ENCODE data around the gene ZCCHC2.
A peak's percentile ranks its signal among the peaks of the same experiment; 100 is the strongest.

The ZCCHC2 gene

DNA sequence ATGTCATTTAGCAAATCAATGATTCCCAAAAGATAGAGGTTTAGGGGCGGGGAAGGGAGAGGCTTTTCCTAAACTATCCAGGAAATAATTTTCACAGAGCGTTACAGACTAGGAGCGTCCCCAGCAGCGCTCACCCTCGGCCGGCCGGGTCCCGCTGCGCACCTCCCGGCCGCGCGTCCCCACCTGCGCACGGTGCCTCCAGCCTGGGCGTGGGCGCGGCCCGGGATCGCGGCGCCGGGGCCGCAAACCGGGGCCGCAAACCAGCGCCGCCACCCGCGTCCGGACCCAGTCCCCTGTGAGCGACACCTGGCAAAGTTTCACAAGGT, 684 bp upstream of the ZCCHC2 start:
- Histone ChIP-seq H3K27me3 (replicated peaks; ENCODE audit: control insufficient read depth, insufficient read depth, low read length, poor library complexity, severe bottlenecking) (no peaks in the 10 kb centered on the region), H3K4me1 (ENCODE audit: control insufficient read depth, insufficient read depth, low read length, poor library complexity, severe bottlenecking) (peaks cover 19% of the 10 kb centered on the region), H3K36me3 (ENCODE audit: control insufficient read depth, insufficient read depth, low read length) (no peaks in the 10 kb centered on the region), H3K27ac (ENCODE audit: insufficient read depth, low read length, poor library complexity, severe bottlenecking) (peak overlapping the region; percentile 82), H3K9me3 (ENCODE audit: control insufficient read depth, low read length) (no peaks in the 10 kb centered on the region), H3K4me3 (ENCODE audit: insufficient read depth, low read depth, low read length, poor library complexity, severe bottlenecking) (peak overlapping the region; percentile 98)
- no peak for DNase-seq

DNA sequence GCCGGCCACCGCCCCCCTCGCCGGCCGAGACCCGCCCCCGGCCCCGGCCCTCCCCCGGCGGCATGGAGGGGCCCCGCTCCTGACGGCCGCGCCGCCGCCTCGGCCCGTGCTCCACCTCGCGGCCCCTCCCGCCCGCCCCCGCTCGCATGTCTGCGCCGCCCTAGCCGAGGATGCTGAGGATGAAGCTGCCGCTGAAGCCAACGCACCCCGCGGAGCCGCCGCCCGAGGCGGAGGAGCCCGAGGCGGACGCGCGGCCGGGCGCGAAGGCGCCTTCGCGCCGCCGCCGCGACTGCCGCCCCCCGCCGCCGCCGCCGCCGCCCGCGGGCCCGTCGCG, 397 bp downstream of the ZCCHC2 start:
- Histone ChIP-seq H3K4me3 (ENCODE audit: insufficient read depth, low read depth, low read length, poor library complexity, severe bottlenecking) (no peak overlapping the region), H3K36me3 (ENCODE audit: control insufficient read depth, insufficient read depth, low read length) (no peaks in the 10 kb centered on the region), H3K27ac (ENCODE audit: insufficient read depth, low read length, poor library complexity, severe bottlenecking) (peak overlapping the region; percentile 82), H3K4me1 (ENCODE audit: control insufficient read depth, insufficient read depth, low read length, poor library complexity, severe bottlenecking) (peaks cover 19% of the 10 kb centered on the region), H3K27me3 (replicated peaks; ENCODE audit: control insufficient read depth, insufficient read depth, low read length, poor library complexity, severe bottlenecking) (no peaks in the 10 kb centered on the region), H3K9me3 (ENCODE audit: control insufficient read depth, low read length) (no peaks in the 10 kb centered on the region)
- DNase-seq: no peak

GRCh38 chr18:62523631-62524439, 1.0 kb downstream of the ZCCHC2 start:
- Histone ChIP-seq H3K9me3 (ENCODE audit: control insufficient read depth, low read length) (no peaks in the 10 kb centered on the region), H3K27me3 (replicated peaks; ENCODE audit: control insufficient read depth, insufficient read depth, low read length, poor library complexity, severe bottlenecking) (no peaks in the 10 kb centered on the region), H3K4me1 (ENCODE audit: control insufficient read depth, insufficient read depth, low read length, poor library complexity, severe bottlenecking) (peaks cover 19% of the 10 kb centered on the region), H3K36me3 (ENCODE audit: control insufficient read depth, insufficient read depth, low read length) (no peaks in the 10 kb centered on the region), H3K27ac (ENCODE audit: insufficient read depth, low read length, poor library complexity, severe bottlenecking) (peak overlapping the region; percentile 93), H3K4me3 (ENCODE audit: insufficient read depth, low read depth, low read length, poor library complexity, severe bottlenecking) (peak overlapping the region; percentile 96)
- peak; percentile 20 to 33 (median 32) for DNase-seq

DNA sequence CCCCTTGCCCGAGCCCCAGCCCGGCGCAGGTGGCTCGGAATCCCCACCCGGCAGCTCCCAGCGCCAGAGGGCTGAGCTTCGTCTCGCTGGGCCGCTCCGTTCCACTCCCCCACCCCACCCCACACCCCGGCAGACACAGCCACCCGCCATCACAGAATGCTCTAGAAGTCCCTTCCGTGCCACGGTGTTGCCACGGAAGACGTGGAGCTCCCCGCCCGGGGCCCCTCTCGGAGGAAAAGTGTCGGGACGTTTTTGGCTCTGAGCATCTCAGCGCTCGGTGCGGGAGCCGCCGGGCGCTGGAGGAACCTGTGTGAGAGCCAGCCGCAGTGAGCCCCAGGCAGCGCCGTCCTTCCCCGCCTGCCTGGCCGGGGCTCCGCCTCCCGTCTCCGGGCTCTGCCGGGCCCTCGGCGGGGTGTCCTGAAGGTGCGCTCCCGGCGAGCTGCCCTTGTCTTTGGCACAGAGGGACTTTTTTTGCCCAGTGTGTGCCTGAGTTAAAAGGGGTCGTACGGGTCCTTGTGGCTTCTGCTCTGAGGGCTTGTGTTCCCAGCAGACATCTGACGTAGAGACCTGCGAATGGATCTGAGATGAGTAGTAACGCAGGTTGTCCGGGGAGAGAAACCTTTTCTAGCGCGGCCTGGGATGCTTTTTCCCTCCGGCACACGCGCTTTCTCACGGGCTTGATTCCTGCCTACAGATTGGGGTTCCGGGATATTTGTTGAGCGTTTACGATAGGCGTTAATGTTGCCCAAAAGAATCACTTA, 1.8 kb downstream of the ZCCHC2 start:
- Histone ChIP-seq H3K4me3 (ENCODE audit: insufficient read depth, low read depth, low read length, poor library complexity, severe bottlenecking) (peak overlapping the region; percentile 96), H3K4me1 (ENCODE audit: control insufficient read depth, insufficient read depth, low read length, poor library complexity, severe bottlenecking) (peaks cover 19% of the 10 kb centered on the region), H3K27me3 (replicated peaks; ENCODE audit: control insufficient read depth, insufficient read depth, low read length, poor library complexity, severe bottlenecking) (no peaks in the 10 kb centered on the region), H3K9me3 (ENCODE audit: control insufficient read depth, low read length) (no peaks in the 10 kb centered on the region), H3K27ac (ENCODE audit: insufficient read depth, low read length, poor library complexity, severe bottlenecking) (peak overlapping the region; percentile 93), H3K36me3 (ENCODE audit: control insufficient read depth, insufficient read depth, low read length) (no peaks in the 10 kb centered on the region)
- DNase-seq: peak; percentile 34 to 48 (median 45)

GRCh38 chr18:62525608-62526007, 2.8 kb downstream of the ZCCHC2 start:
- H3K27me3 ChIP-seq (replicated peaks; ENCODE audit: control insufficient read depth, insufficient read depth, low read length, poor library complexity, severe bottlenecking): no peaks in the 10 kb centered on the region
- DNase-seq: no peak
- H3K36me3 ChIP-seq (ENCODE audit: control insufficient read depth, insufficient read depth, low read length): no peaks in the 10 kb centered on the region
- peaks cover 19% of the 10 kb centered on the region for H3K4me1 ChIP-seq (ENCODE audit: control insufficient read depth, insufficient read depth, low read length, poor library complexity, severe bottlenecking)
- no peaks in the 10 kb centered on the region for H3K9me3 ChIP-seq (ENCODE audit: control insufficient read depth, low read length)
- H3K4me3 ChIP-seq (ENCODE audit: insufficient read depth, low read depth, low read length, poor library complexity, severe bottlenecking): peak overlapping the region; percentile 96
- H3K27ac ChIP-seq (ENCODE audit: insufficient read depth, low read length, poor library complexity, severe bottlenecking): peak overlapping the region; percentile 93

- H3K9me3 ChIP-seq (ENCODE audit: control insufficient read depth, low read length): no peaks in the 10 kb centered on the region
- peak; percentile 62 to 65 (median 62) for DNase-seq
Measured at GRCh38 chr18:62526098-62527025, 3.5 kb downstream of the ZCCHC2 start.

GRCh38 chr18:62529597-62529996, 6.8 kb downstream of the ZCCHC2 start:
- Histone ChIP-seq H3K4me1 (ENCODE audit: control insufficient read depth, insufficient read depth, low read length, poor library complexity, severe bottlenecking) (peaks cover 10% of the 10 kb centered on the region), H3K36me3 (ENCODE audit: control insufficient read depth, insufficient read depth, low read length) (no peaks in the 10 kb centered on the region), H3K27me3 (replicated peaks; ENCODE audit: control insufficient read depth, insufficient read depth, low read length, poor library complexity, severe bottlenecking) (no peaks in the 10 kb centered on the region), H3K27ac (ENCODE audit: insufficient read depth, low read length, poor library complexity, severe bottlenecking) (no peak overlapping the region), H3K9me3 (ENCODE audit: control insufficient read depth, low read length) (no peaks in the 10 kb centered on the region), H3K4me3 (ENCODE audit: insufficient read depth, low read depth, low read length, poor library complexity, severe bottlenecking) (no peak overlapping the region)
- DNase-seq: no peak

More at GRCh38 chr18:62526098-62527025, 3.5 kb downstream of the ZCCHC2 start:
- Histone ChIP-seq H3K4me3 (ENCODE audit: insufficient read depth, low read depth, low read length, poor library complexity, severe bottlenecking) (peak overlapping the region; percentile 96), H3K36me3 (ENCODE audit: control insufficient read depth, insufficient read depth, low read length) (no peaks in the 10 kb centered on the region), H3K4me1 (ENCODE audit: control insufficient read depth, insufficient read depth, low read length, poor library complexity, severe bottlenecking) (peaks cover 18% of the 10 kb centered on the region), H3K27me3 (replicated peaks; ENCODE audit: control insufficient read depth, insufficient read depth, low read length, poor library complexity, severe bottlenecking) (no peaks in the 10 kb centered on the region), H3K27ac (ENCODE audit: insufficient read depth, low read length, poor library complexity, severe bottlenecking) (peak overlapping the region; percentile 93)

- H3K36me3 ChIP-seq (ENCODE audit: control insufficient read depth, insufficient read depth, low read length): no peaks in the 10 kb centered on the region
- no peak for DNase-seq
- H3K9me3 ChIP-seq (ENCODE audit: control insufficient read depth, low read length): no peaks in the 10 kb centered on the region
- H3K4me1 ChIP-seq (ENCODE audit: control insufficient read depth, insufficient read depth, low read length, poor library complexity, severe bottlenecking): peaks cover 1% of the 10 kb centered on the region
- H3K4me3 ChIP-seq (ENCODE audit: insufficient read depth, low read depth, low read length, poor library complexity, severe bottlenecking): no peak overlapping the region
- no peaks in the 10 kb centered on the region for H3K27me3 ChIP-seq (replicated peaks; ENCODE audit: control insufficient read depth, insufficient read depth, low read length, poor library complexity, severe bottlenecking)
- H3K27ac ChIP-seq (ENCODE audit: insufficient read depth, low read length, poor library complexity, severe bottlenecking): no peak overlapping the region
Measured at GRCh38 chr18:62531078-62531477, 8.3 kb downstream of the ZCCHC2 start.

DNA sequence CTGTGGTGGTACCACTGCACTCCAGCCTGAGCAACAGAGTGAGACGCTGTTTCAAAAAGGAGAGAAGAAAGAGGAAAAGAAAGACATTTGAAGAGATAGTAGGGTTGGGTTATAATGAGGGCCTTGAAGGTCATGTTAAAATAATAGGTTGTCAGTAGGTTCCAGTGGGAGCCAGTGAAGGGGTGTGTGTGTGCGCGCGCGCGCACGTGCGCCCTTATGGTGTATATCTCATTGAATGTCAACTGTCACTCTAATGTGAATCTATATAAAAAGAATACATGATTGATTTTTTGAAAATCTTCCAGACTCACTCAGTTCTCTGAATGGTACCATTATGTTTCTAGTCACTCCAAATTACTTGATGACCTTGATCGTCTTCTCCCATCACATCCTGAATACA, 9.1 kb downstream of the ZCCHC2 start:
- H3K4me1 ChIP-seq (ENCODE audit: control insufficient read depth, insufficient read depth, low read length, poor library complexity, severe bottlenecking): no peaks in the 10 kb centered on the region
- no peaks in the 10 kb centered on the region for H3K27me3 ChIP-seq (replicated peaks; ENCODE audit: control insufficient read depth, insufficient read depth, low read length, poor library complexity, severe bottlenecking)
- no peak overlapping the region for H3K4me3 ChIP-seq (ENCODE audit: insufficient read depth, low read depth, low read length, poor library complexity, severe bottlenecking)
- no peaks in the 10 kb centered on the region for H3K9me3 ChIP-seq (ENCODE audit: control insufficient read depth, low read length)
- H3K36me3 ChIP-seq (ENCODE audit: control insufficient read depth, insufficient read depth, low read length): no peaks in the 10 kb centered on the region
- no peak for DNase-seq
- H3K27ac ChIP-seq (ENCODE audit: insufficient read depth, low read length, poor library complexity, severe bottlenecking): no peak overlapping the region

All from effector memory CD4-positive, alpha-beta T cell (primary cell).